ENCODE data around the gene RUNX1. TPM values are rescaled to one million over a fixed set of nuclear protein-coding genes. Genes with fewer than 3 reads are reported as not detected.

RUNX1 gene
- total RNA-seq, 4 donors from 2014 or later = 16.2 to 34.6 (median 26.4) TPM

DNA sequence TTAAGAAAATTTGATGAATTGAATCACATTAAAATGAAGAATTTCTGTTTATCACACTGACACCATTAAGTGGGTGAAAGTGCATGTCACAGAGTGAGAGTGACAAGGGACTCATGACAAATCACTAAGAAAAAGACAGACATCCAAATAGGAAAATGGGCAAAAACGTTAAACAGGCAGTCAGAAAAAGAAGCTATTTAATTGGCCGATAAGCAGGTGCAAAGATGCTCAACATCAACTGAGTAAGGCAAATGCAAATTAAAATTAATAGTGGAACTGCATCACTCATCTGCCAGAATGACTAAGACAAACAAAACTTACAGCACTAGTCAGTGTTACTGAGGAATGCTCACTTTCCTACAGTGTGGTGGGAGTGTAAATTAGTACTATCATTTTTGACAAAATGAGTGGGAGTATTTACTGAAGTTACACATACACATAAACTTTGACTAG is 39.2 kb upstream of the RUNX1 start:
- TF ChIP-seq, protein P1, sequence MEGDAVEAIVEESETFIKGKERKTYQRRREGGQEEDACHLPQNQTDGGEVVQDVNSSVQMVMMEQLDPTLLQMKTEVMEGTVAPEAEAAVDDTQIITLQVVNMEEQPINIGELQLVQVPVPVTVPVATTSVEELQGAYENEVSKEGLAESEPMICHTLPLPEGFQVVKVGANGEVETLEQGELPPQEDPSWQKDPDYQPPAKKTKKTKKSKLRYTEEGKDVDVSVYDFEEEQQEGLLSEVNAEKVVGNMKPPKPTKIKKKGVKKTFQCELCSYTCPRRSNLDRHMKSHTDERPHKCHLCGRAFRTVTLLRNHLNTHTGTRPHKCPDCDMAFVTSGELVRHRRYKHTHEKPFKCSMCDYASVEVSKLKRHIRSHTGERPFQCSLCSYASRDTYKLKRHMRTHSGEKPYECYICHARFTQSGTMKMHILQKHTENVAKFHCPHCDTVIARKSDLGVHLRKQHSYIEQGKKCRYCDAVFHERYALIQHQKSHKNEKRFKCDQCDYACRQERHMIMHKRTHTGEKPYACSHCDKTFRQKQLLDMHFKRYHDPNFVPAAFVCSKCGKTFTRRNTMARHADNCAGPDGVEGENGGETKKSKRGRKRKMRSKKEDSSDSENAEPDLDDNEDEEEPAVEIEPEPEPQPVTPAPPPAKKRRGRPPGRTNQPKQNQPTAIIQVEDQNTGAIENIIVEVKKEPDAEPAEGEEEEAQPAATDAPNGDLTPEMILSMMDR (IDR thresholded peaks at IDR 0.05; ENCODE audit: low read depth) = no peak

DNA sequence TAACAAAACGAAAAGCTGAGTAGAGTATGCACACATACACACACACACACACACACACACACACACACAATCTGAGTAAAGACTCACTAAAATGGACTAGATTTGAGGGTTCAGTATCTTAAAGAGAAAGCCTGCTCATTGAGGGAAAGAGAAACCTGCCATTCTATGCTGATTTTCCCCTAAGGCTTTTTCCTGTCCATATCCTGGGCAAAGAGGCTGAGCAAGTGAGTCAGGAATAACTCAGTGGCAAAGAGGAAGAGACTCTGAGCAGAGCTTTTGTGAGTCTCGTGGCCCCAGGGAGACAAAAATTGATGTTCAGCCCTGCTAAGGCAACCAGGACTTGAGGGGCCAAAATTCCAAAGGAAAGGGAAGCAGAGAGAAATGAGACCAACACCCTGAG is 37.3 kb upstream of the RUNX1 start:
- TF ChIP-seq, protein P1 (IDR thresholded peaks at IDR 0.05; ENCODE audit: low read depth) = no peak

- TF ChIP-seq, protein P1 (IDR thresholded peaks at IDR 0.05; ENCODE audit: low read depth) = no peak
Observed at GRCh38 chr21:35084869-35085268, 35.8 kb upstream of the RUNX1 start.

DNA sequence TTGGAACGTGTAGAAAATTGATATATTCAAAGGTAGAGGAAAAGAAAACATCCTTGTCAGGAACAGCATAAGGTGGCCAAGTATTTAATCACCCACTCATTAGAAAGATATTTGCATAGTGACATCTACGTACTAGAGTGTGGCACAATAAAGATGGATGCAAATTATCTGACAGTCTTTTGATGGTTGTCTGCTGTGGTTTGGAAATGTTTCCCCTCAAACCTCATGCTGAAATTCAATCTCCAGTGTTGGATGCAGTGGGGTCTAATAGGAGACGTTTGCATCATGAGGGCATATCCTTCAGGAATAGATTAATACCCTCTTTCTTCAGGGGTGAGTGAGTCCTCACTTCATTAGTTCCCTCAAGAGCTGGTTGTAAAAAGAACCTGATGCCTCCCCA is 34.1 kb upstream of the RUNX1 start:
- TF ChIP-seq, protein P1 (IDR thresholded peaks at IDR 0.05; ENCODE audit: low read depth) = no peak

GRCh38 chr21:35081861-35082260 is 32.8 kb upstream of the RUNX1 start:
- TF ChIP-seq, protein P1 (IDR thresholded peaks at IDR 0.05; ENCODE audit: low read depth) = no peak

- TF ChIP-seq, protein P1 (IDR thresholded peaks at IDR 0.05; ENCODE audit: low read depth) = no peak
Observed at GRCh38 chr21:35079181-35079580, 30.1 kb upstream of the RUNX1 start.

DNA sequence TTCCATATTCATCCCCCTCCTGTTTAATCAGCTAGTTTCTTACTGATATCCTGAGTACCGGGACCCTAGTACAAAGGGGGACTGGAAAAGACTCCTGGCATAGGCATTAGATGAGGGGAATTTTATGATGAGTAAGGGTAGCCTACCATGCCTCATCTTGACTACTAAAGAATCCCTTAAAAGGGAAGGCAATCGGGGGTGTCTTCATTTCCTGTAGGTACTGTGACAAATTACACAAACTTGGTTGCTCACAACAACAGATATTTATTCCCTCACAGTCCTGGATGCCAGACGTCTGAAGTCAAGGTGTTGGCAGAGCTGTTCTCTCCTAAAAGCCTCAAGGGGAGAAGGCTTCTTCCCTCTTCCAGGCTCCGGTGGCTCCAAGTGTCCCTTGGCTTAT is 28.9 kb upstream of the RUNX1 start:
- TF ChIP-seq, protein P1 (IDR thresholded peaks at IDR 0.05; ENCODE audit: low read depth) = no peak

Measured in subcutaneous adipose tissue (tissue), 4 donors.